HuH-7 (cell line): ENCODE measurements around the gene TTLL4.
"Not testable (repeated sequence)": the region's sequence is repeated elsewhere in the genome, so short reads cannot be mapped to it uniquely, and the experiment has no call there.

Experiments used
- DNase-seq: peaks from one replicate; pipeline ENCODE4 v3.0.0; 2011; ENCODE audit warnings: low spot score

TTLL4 gene

DNA sequence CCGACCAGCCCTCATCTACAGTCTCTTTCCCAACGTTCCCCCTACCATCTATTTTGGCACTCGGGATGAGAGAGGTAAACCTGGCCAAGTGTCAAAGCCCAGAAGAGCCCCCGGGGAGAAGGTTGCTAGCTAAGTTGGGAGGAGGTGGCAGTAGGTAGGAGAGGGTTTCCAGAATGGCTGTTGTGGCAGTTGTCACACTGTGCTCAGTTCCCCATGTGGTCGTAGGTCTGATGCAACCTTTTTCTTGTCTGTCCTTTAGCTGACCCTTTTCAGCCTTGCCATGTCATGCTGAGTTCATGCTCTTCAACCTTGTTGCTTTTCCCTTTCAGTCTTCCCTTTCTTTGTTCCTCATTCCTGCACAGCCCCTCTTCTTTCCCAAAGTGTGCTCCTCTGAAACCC lies 34.5 kb downstream of the TTLL4 start:
- no peak for DNase-seq

GRCh38 chr2:218745559-218746469 lies 35.2 kb downstream of the TTLL4 start:
- peak; percentile 40 for DNase-seq

GRCh38 chr2:218746470-218746795 lies 35.8 kb downstream of the TTLL4 start:
- DNase-seq, result no peak

DNA sequence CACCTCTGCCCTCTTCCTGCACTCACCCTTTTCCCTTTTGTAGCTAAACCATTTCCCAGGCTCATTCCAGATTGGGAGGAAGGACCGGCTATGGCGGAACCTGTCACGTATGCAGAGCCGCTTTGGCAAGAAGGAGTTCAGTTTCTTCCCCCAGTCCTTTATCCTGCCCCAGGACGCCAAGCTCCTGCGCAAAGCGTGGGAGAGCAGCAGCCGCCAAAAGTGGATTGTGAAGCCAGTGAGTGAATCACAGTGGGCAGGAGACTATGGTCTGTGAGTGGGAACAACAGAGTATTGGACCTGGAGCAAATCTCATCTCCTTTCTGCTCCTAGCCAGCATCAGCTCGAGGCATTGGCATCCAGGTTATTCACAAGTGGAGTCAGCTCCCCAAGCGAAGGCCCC lies 36.3 kb downstream of the TTLL4 start:
- no peak for DNase-seq

DNA sequence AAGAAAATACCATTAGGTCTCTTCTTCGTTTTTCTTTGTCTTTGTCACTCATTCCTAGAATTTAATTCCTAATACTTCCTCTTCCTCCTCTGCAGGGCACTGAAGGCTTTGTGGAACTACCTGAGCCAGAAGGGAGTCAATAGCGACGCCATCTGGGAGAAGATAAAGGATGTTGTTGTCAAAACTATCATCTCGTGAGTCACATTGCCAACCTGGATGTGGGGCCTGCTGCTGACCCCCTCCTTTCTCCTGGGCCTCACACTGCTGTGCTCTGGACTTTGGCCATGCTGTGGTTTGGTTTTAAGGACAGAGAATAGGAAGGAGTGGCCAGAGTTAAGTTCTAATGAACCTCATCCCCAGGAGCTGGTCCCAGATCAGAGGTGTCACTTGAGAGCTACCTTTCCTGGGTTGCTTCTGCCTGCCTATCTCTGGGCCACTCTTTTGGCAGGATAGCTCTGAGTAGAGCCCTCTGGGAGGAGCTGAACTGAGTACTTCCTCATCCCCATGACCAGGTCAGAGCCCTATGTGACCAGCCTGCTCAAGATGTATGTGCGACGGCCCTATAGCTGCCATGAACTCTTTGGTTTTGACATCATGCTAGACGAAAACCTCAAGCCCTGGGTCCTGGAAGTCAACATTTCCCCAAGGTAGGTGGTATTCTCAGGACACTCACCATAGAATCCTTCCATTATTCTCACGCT lies 38.3 kb downstream of the TTLL4 start:
- DNase-seq, result peak; percentile 24

DNA sequence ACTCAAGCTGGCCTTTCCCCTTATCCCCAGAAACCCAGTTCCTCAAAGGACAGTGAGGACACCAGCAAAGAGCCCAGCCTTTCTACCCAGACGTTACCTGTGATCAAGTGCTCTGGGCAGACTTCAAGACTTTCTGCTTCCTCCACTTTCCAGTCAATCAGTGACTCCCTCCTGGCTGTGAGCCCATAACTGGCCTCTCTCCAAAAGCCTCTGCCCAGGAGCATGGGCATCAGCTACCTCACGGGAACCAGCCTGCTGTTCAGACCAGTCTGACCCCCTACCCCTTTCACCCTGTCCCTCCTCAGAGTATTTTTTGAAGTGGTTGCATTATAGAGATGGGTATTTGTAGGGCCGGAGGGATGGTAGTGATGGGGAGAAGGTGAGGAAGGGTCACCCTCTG lies 43.6 kb downstream of the TTLL4 start:
- no peak for DNase-seq

DNA sequence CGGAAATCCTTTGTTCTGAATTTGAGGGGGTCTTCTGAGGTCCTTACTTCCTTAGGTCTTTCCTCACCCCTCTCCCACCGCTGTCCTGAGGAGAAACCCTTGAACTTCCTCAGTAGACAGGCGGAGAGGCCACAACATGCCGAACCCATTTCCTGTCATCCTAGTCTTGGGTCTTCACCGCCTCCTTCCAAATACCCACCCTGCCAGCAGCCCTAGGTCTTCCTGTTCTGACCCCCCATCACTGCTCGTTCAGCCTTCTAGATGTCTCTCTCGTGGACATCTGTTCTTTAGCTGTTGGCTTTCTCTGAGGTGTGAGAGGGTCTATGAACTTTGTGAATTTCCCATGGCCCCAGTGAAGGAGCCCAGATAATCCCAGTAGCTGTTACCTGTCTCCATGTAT lies 44.1 kb downstream of the TTLL4 start:
- no peak for DNase-seq

DNA sequence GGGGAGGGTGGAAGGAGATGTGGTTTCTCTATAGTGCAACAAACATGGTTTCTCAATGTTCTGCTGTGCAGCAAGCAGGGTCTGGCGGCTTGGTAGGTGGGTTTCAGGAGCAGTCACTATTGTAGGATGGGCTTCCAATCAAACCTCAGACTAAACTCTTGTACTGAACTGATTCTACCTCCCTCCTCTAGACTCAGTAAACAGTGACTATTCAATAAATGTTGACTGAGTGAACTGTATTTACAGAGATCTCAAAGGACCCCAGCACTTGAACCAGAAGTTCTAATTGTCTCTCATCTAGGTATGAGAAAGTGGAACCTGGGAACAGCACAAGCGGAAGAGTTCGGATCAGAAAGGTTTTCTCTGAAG lies 44.5 kb downstream of the TTLL4 start:
- no peak for DNase-seq

GRCh38 chr2:218755567-218756404 lies 45.2 kb downstream of the TTLL4 start:
- peak; percentile 61 for DNase-seq

DNA sequence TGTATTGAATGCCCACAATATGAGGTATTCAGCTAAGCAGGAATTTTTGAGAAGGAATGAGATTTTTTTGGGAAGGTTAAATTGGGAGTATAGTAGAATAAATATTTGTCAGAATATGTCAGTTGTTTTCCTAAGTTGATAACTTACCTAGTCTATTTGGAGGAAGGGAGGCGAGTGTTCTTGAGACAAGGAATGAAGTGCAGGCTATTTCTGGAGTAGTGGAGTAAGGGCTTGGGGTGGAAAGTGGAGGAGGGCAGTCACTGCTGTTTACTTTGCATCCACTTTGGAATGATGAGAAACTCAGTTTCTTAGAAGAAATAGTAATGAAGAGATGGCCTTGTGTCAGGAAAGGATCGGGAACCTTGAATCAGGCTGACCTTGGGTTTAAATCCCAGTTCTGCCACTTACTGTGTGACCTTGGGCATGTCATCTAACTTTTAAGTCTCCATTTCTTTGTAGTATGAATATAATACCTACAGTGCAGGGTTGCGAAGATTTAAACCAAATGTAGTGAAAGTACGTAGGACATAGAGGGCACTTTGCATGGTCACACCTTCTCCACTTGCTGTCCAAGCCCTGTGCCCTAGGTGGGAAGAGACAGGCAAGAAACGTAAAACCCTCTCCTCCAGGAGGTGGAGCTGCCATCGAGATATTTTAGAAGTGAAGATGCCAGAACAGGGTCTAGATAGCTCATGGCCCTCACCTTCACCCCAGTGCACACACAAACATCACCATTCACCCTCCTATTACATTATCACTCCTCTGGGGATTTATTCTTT lies 46.2 kb downstream of the TTLL4 start:
- DNase-seq, result no peak

DNA sequence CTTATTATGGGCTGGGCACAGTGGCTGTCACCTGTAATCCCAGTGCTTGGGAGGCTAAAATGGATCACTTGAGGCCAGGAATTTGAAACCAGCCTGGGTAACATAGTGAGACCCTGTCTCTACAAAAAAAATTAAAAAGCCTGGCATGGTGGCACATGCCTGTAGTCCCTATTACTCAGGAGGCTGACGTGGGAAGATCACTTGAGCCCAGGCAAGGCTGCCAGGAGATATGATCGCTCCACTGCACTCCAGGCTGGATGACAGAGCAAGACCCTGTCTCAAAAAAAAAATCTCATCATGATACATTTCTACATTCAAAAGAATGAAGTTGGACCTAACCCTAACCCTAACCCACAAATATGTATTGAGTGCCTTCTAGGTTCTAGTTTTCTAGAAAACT lies 51.2 kb downstream of the TTLL4 start:
- DNase-seq, result no peak

DNA sequence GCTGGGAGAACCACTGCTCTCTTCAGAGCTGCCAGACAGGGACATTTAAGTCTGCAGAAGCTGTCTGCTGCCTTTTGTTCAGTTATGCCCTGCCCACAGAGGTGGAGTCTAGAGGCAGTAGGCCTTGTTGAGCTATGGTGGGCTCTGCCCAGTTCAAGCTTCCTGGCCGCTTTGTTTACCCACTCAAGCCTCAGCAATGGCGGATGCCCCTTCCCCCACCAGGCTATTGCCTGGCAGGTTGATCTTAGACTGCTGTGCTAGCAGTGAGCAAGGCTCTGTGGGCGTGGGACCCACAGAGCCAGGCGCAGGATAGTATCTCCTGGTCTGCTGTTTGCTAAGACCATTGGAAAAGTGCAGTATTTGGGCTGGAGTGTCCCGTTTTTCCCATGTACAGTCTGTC lies 62.1 kb downstream of the TTLL4 start:
- DNase-seq, result not testable (repeated sequence)

DNA sequence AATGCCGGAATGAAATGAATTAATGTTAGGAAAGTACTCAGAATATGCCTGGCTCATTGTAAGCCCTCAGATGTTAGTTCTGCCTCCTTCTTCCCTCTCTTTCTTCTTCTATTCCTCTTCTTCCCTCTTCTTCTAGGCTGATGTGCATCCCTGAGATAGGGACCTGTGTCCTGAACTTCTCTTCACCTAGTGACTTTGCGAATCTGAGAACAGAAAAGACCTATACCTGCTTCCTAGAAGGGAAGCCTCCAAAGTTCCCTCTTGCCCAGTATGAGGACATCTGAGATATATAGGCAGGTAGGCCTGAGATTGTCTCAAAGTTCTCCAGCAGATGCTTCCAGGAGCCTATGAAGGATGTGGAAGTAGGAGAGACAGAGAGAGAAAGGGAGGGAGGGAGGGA lies 63.2 kb downstream of the TTLL4 start:
- no peak for DNase-seq

GRCh38 chr2:218776488-218776887 lies 65.9 kb downstream of the TTLL4 start:
- DNase-seq, result no peak

GRCh38 chr2:218777276-218777990 lies 66.8 kb downstream of the TTLL4 start:
- no peak for DNase-seq

DNA sequence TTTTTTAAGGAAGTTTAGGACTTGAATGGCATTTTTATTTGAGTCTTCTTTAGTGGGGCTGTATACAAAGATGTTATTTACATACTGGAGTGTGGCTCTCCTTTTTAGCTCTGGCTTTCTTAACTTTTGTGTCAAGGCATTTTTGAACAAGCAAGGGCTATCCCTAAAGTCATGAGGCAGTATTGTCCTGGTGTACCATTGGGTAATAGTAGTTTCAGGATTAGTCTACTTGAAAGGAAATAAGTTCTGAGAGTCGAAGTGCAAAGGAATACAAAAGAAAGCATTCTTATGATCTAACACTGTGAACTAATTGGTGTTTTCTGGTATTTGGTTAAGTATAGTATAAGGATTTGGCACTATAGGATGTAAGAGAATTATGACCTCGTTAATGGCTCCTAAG lies 69.4 kb downstream of the TTLL4 start:
- no peak for DNase-seq

- no peak for DNase-seq
Observed at GRCh38 chr2:218780851-218781690, 70.4 kb downstream of the TTLL4 start.

DNA sequence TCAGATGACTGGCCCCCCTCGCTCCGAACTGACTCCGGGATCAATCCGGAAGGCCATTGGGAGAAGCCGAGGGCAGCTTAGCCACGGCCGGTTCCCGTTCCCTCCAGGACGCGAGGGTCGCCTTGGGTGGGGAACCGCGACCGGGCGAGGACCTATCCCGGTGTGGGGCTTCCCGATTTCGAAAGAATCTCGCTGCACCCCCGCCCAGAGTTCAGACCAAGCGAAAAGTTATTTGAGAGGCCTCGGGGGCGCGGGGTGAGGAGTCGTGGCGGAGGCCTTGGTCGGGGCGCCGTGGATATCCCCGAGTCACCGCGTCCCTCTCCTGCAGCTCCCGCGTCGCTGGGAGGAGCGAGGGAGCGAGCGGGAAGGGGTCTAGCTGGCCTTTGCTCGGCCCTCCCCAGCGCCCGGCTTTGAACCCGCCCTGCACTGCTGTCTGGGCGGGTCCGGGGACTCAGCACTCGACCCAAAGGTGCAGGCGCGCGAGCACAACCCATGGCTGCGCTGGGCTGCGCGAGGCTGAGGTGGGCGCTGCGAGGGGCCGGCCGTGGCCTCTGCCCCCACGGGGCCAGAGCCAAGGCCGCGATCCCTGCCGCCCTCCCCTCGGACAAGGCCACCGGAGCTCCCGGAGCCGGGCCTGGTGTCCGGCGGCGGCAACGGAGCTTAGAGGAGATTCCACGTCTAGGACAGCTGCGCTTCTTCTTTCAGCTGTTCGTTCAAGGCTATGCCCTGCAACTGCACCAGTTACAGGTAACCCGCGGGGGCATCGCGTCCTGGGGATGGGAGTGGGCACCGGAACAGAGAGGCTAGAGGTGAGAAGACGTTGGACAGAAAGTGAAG lies 71.3 kb downstream of the TTLL4 start, which contains the start of gene CYP27A1:
Gene CYP27A1 (plus strand): TSS at position 457 of the 837 bp plus-strand sequence. CDS start 36 bp downstream, at position 493.
- peak; percentile 76 for DNase-seq

- DNase-seq, result peak; percentile 37
Observed at GRCh38 chr2:218782528-218782844, 71.9 kb downstream of the TTLL4 start.
